Activated CD4-positive, alpha-beta T cell treated with anti-CD3 and anti-CD28 coated beads for 36 hours (primary cell): Measurements from ENCODE around the gene SLC13A4. TPM values are rescaled to one million over a fixed set of nuclear protein-coding genes. Genes with fewer than 3 reads are reported as not detected.
"Not testable (repeated sequence)": the region's sequence is repeated elsewhere in the genome, so short reads cannot be mapped to it uniquely, and the experiment has no call there.

Source experiments
- ATAC-seq: fragments of 200-7000 bp; cut with Tn5 transposase; one replicate; pipeline ENCODE4 v1.10.0; 2021; ENCODE audit warnings: mild to moderate bottlenecking, moderate library complexity
- CTCF ChIA-PET: fragments of 350-600 bp; sonication (Branson Sonifier 250); formaldehyde crosslinking; loops from one replicate; lab custom pipeline; 2021; ENCODE audit warnings: antibody characterized with exemption; lab: Charles Lee
- POLR2A ChIA-PET: fragments of 350-600 bp; sonication (Branson Sonifier 250); formaldehyde crosslinking; loops from one replicate; lab custom pipeline; 2021; ENCODE audit warnings: antibody characterized with exemption, inconsistent platforms; lab: Charles Lee
- DNase-seq: peaks from one replicate; pipeline ENCODE4 v3.0.0-alpha.2; 2020
- H3K27ac Mint-ChIP-seq: one replicate; pipeline ENCODE4 v1.8.0; 2021; ENCODE audit warnings: mixed read lengths
- H3K27me3 Mint-ChIP-seq: one replicate; pipeline ENCODE4 v1.8.0; 2021; ENCODE audit warnings: mixed read lengths
- H3K36me3 Mint-ChIP-seq: one replicate; pipeline ENCODE4 v1.8.0; 2021; ENCODE audit warnings: low read depth, mixed read lengths
- H3K4me1 Mint-ChIP-seq: one replicate; pipeline ENCODE4 v1.8.0; 2021; ENCODE audit warnings: mixed read lengths
- H3K4me3 Mint-ChIP-seq: one replicate; pipeline ENCODE4 v1.8.0; 2021; ENCODE audit warnings: mild to moderate bottlenecking, moderate library complexity, mixed read lengths
- H3K9me3 Mint-ChIP-seq: one replicate; pipeline ENCODE4 v1.8.0; 2021; ENCODE audit warnings: low read depth, mixed read lengths
- intact Hi-C, 2 experiments: fragments of 100-400 bp; cut with DNase I in 1 of 2; cut with micrococcal nuclease in 1 of 2; formaldehyde crosslinking; loops; one replicate each; pipeline versions ENCODE4 v1.14.2 to v1.15.1; 2022 to 2024; cut with DNase I, micrococcal nuclease
- total RNA-seq, 2 experiments: library from RNA; stranded (reverse); gene quantifications; one replicate each; pipeline ENCODE4 v1.2.3, GENCODE V29; 2021

SLC13A4 gene, protein sequence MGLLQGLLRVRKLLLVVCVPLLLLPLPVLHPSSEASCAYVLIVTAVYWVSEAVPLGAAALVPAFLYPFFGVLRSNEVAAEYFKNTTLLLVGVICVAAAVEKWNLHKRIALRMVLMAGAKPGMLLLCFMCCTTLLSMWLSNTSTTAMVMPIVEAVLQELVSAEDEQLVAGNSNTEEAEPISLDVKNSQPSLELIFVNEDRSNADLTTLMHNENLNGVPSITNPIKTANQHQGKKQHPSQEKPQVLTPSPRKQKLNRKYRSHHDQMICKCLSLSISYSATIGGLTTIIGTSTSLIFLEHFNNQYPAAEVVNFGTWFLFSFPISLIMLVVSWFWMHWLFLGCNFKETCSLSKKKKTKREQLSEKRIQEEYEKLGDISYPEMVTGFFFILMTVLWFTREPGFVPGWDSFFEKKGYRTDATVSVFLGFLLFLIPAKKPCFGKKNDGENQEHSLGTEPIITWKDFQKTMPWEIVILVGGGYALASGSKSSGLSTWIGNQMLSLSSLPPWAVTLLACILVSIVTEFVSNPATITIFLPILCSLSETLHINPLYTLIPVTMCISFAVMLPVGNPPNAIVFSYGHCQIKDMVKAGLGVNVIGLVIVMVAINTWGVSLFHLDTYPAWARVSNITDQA
- total RNA-seq, result not detected

DNA sequence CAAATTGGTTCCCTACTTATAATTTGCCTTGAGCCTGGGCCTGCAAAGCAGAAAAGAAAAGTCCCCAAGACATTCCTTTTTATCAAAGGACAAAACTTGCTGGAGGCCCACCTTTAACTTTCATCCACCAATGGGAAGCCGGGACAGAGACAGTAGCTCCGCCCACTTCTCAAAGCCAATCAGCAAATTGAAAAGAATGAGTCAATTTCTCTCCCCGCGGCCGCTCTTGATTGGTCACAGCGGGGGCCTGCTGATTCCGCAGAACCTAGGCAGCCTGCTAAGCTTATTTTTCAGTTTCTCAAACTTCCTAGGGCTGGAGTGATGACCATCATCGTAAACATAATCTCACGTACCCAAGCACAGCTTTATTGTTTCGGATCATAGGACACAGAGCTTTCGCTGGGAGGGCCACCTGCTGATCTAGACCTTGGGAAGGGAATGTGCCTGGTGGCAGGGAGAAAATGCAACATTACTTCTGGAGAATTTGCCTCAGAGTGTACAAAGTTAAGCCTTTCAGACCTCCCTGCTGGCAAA lies at the start of gene SLC13A4:
Gene SLC13A4 (minus strand): TSS at position 51 of the 534 bp plus-strand sequence. CDS start 690 bp downstream, outside the sequence.
- Mint-ChIP-seq H3K36me3 (no peaks in the 10 kb centered on the region), H3K9me3 (no peaks in the 10 kb centered on the region), H3K4me3 (no peak within 1 kb of the TSS), H3K27ac (no peak within 1 kb of the TSS), H3K4me1 (no peaks in the 10 kb centered on the region), H3K27me3 (peaks cover 9% of the 10 kb centered on the region)
- DNase-seq (no peak), ATAC-seq (no peak)
- CTCF ChIA-PET, result interaction anchor here (0.7 to 1.3 kb wide), 2 partner anchors 11 to 17 kb away, joined by 3 to 4 read pairs; no protein-coding TSS in a partner anchor
- POLR2A ChIA-PET, result no interaction called here
- intact Hi-C loops, result no loop called here

DNA sequence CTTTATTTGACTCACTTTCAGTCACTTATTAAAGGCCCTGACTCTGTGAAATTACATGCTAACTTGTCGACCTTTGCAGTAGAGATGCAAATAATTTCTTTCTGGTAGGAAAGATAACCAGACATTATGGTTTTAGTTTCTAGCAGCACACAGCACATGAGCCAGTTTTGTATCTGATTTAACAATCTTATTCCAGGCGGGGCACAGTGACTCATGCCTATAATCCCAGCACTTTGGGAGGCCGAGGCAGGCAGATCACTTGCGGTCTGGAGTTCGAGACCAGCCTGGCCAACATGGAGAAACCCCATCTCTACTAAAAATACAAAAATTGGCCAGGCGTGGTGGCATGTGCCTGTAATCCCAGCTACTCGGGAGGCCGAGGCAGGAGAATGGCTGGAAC lies 47.9 kb upstream of the SLC13A4 start:
- DNase-seq, result not testable (repeated sequence)

GRCh38 chr7:135775230-135775629 lies 47.2 kb upstream of the SLC13A4 start:
- no peaks in the 10 kb centered on the region for H3K36me3 Mint-ChIP-seq
- ATAC-seq (no peak), DNase-seq (no peak)
- H3K4me3 Mint-ChIP-seq, result no peak overlapping the region
- ChIA-PET POLR2A (no interaction called here), CTCF (no interaction called here)
- intact Hi-C loops, result no loop called here
- peaks cover 4% of the 10 kb centered on the region for H3K27me3 Mint-ChIP-seq
- no peak overlapping the region for H3K27ac Mint-ChIP-seq
- peaks cover 2% of the 10 kb centered on the region for H3K9me3 Mint-ChIP-seq
- H3K4me1 Mint-ChIP-seq, result no peaks in the 10 kb centered on the region

More for the DNA sequence above, 47.9 kb upstream of the SLC13A4 start:
- CTCF ChIA-PET, result interaction anchor here (0.6 kb wide), 1 partner anchor 64 kb away, joined by 3 read pairs; no protein-coding TSS in a partner anchor
- H3K27ac Mint-ChIP-seq, H3K36me3 Mint-ChIP-seq, H3K4me1 Mint-ChIP-seq, H3K27me3 Mint-ChIP-seq, POLR2A ChIA-PET, H3K9me3 Mint-ChIP-seq, intact Hi-C loops, H3K4me3 Mint-ChIP-seq, ATAC-seq: not testable (repeated sequence)

- ATAC-seq (no peak), DNase-seq (no peak)
- Mint-ChIP-seq H3K9me3 (peaks cover 2% of the 10 kb centered on the region), H3K27ac (no peak overlapping the region), H3K4me1 (no peaks in the 10 kb centered on the region), H3K4me3 (no peak overlapping the region), H3K36me3 (no peaks in the 10 kb centered on the region), H3K27me3 (peaks cover 4% of the 10 kb centered on the region)
- CTCF ChIA-PET, result no interaction called here
- intact Hi-C loops, result no loop called here
- POLR2A ChIA-PET, result no interaction called here
These were observed 46.3 kb upstream of the SLC13A4 start for GRCh38 chr7:135774284-135774683.

DNA sequence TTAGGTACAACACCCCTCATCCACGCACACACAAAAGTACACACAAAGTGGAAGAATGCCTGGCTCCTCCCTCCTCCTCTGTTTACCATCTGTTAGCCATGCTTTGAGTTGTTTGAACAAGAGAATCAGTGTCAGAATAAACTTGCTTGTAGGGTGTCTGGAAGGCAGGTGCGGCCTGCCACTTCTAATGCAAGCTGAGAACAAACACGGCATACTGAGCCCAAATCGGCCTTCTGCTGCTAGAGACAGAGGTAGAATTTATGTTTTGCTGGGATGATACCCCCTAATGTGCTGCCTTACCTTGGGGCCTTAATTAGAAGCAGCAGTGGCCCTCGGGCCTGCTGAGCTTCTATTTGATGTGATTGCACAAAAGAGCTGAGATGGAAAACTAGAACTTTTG lies 45.5 kb upstream of the SLC13A4 start:
- Mint-ChIP-seq H3K27ac (no peak overlapping the region), H3K36me3 (no peaks in the 10 kb centered on the region), H3K9me3 (peaks cover 2% of the 10 kb centered on the region), H3K4me3 (no peak overlapping the region), H3K27me3 (peaks cover 4% of the 10 kb centered on the region), H3K4me1 (no peaks in the 10 kb centered on the region)
- no peak for DNase-seq
- intact Hi-C loops, result no loop called here
- POLR2A ChIA-PET, result no interaction called here
- ATAC-seq, result no peak
- CTCF ChIA-PET, result no interaction called here

DNA sequence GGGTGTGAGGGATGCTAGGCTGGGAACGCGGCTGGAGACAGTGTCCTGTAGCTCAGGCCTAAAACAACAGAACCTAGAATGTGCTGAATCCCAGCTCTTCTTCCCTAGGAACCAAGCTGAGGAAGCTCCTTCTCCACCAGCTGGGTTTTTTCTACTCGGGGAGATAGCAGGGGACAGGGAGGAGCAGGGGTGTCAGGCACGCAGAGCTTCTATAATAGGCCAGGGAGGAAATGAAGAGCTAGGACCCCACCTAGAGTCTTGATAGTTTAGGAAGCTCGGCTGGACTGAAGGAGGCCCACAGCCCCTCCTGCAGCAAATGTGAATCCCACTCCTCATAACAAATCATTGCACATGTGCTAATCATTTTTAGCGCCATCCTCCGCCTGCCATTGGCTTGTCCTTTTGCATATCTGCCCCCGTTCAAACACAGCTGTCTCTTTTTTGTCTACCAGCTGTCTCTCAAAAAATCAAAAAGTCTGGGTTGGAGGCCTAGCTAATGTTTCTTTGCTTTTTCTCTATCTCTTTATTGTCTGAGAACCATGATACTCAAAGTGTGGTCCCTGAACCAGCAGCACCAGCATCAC lies 44.7 kb upstream of the SLC13A4 start:
- CTCF ChIA-PET, result interaction anchor here (0.6 to 0.7 kb wide), 2 partner anchors 39 to 589 kb away, joined by 3 read pairs; no protein-coding TSS in a partner anchor
- H3K27ac Mint-ChIP-seq, result no peak overlapping the region
- no peak for ATAC-seq

GRCh38 chr7:135771961-135772638 lies 44.1 kb upstream of the SLC13A4 start:
- Mint-ChIP-seq H3K9me3 (no peaks in the 10 kb centered on the region), H3K4me1 (no peaks in the 10 kb centered on the region), H3K27me3 (peaks cover 3% of the 10 kb centered on the region), H3K4me3 (no peak overlapping the region), H3K27ac (no peak overlapping the region), H3K36me3 (no peaks in the 10 kb centered on the region)
- ATAC-seq (no peak), DNase-seq (no peak)
- ChIA-PET CTCF (interaction anchor here (0.7 kb wide), 1 partner anchor 39 kb away, joined by 3 read pairs; no protein-coding TSS in a partner anchor), POLR2A (no interaction called here)
- intact Hi-C loops, result no loop called here

More for the DNA sequence above, 44.7 kb upstream of the SLC13A4 start:
- no peak for DNase-seq
- intact Hi-C loops, result no loop called here
- peaks cover 2% of the 10 kb centered on the region for H3K27me3 Mint-ChIP-seq
- H3K4me3 Mint-ChIP-seq, result no peak overlapping the region
- H3K4me1 Mint-ChIP-seq, result no peaks in the 10 kb centered on the region
- H3K9me3 Mint-ChIP-seq, result no peaks in the 10 kb centered on the region
- POLR2A ChIA-PET, result no interaction called here
- H3K36me3 Mint-ChIP-seq, result no peaks in the 10 kb centered on the region

- intact Hi-C loops, result no loop called here
- peaks cover 9% of the 10 kb centered on the region for H3K27me3 Mint-ChIP-seq
These were observed 43.1 kb upstream of the SLC13A4 start for GRCh38 chr7:135771051-135771450.

GRCh38 chr7:135770139-135770710 lies 42.2 kb upstream of the SLC13A4 start:
- no peak for ATAC-seq
- intact Hi-C loops, result no loop called here
- ChIA-PET POLR2A (no interaction called here), CTCF (interaction anchor here (1.5 kb wide), 1 partner anchor 30 kb away, joined by 3 read pairs; no protein-coding TSS in a partner anchor)
- DNase-seq, result no peak
- Mint-ChIP-seq H3K9me3 (no peaks in the 10 kb centered on the region), H3K27ac (no peak overlapping the region), H3K27me3 (peaks cover 14% of the 10 kb centered on the region), H3K4me3 (no peak overlapping the region), H3K36me3 (no peaks in the 10 kb centered on the region), H3K4me1 (no peaks in the 10 kb centered on the region)

More at GRCh38 chr7:135771051-135771450, 43.1 kb upstream of the SLC13A4 start:
- CTCF ChIA-PET, result interaction anchor here (0.8 kb wide), 1 partner anchor 98 kb away, joined by 3 read pairs; no protein-coding TSS in a partner anchor
- POLR2A ChIA-PET, result no interaction called here
- Mint-ChIP-seq H3K4me1 (no peaks in the 10 kb centered on the region), H3K9me3 (no peaks in the 10 kb centered on the region), H3K36me3 (no peaks in the 10 kb centered on the region), H3K27ac (no peak overlapping the region), H3K4me3 (no peak overlapping the region)
- DNase-seq, result no peak
- ATAC-seq, result no peak

GRCh38 chr7:135769005-135769802 lies 41.2 kb upstream of the SLC13A4 start:
- intact Hi-C loops, result no loop called here
- POLR2A ChIA-PET, result no interaction called here
- no peak overlapping the region for H3K27ac Mint-ChIP-seq

More at GRCh38 chr7:135769005-135769802, 41.2 kb upstream of the SLC13A4 start:
- Mint-ChIP-seq H3K36me3 (no peaks in the 10 kb centered on the region), H3K4me1 (no peaks in the 10 kb centered on the region), H3K27me3 (peaks cover 16% of the 10 kb centered on the region), H3K4me3 (no peak overlapping the region), H3K9me3 (no peaks in the 10 kb centered on the region)
- DNase-seq (no peak), ATAC-seq (no peak)
- CTCF ChIA-PET, result interaction anchor here (1.5 kb wide), 1 partner anchor 29 kb away, joined by 3 read pairs; no protein-coding TSS in a partner anchor
